GM20000 (cell line): ENCODE results near the gene IL6R.

Experiments used
- DNase-seq: peaks from one replicate; pipeline ENCODE4 v3.0.0; 2012; ENCODE audit warnings: low spot score
- TF ChIP-seq, protein P1 (sequence below): IDR thresholded peaks from 2 replicates; pipeline ENCODE4 v1.5.1; 2012; ENCODE audit warnings: mild to moderate bottlenecking, control low read depth; ENCODE audit errors: extremely low read depth, missing control alignments

IL6R gene

GRCh38 chr1:154512760-154513159, 107.6 kb downstream of the IL6R start:
- no peak for DNase-seq
- TF ChIP-seq, protein P1, sequence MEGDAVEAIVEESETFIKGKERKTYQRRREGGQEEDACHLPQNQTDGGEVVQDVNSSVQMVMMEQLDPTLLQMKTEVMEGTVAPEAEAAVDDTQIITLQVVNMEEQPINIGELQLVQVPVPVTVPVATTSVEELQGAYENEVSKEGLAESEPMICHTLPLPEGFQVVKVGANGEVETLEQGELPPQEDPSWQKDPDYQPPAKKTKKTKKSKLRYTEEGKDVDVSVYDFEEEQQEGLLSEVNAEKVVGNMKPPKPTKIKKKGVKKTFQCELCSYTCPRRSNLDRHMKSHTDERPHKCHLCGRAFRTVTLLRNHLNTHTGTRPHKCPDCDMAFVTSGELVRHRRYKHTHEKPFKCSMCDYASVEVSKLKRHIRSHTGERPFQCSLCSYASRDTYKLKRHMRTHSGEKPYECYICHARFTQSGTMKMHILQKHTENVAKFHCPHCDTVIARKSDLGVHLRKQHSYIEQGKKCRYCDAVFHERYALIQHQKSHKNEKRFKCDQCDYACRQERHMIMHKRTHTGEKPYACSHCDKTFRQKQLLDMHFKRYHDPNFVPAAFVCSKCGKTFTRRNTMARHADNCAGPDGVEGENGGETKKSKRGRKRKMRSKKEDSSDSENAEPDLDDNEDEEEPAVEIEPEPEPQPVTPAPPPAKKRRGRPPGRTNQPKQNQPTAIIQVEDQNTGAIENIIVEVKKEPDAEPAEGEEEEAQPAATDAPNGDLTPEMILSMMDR, result no peak

DNA sequence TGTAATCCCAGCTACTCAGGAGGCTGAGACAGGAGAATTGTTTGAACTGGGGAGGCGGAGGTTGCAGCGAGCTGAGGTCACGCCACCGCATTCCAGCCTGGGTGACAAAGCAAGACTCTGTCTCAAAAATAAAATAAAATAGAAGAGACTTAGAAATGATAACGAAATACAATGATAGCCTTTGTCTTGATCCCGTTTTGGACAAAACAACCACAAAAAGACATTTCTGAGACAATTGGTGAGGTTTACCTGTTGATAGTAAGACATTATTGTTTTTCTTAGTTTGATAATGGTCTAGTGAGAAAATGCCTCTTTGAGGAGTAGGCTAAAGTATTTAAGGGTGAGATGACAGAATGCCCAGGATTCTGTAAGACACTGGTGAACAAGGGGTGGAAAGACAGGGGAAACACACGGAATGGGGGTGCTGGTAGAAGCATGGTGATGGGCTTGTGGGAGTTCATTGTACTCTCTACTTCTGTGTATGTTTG, 109.0 kb downstream of the IL6R start:
- TF ChIP-seq, protein P1, result no peak
- DNase-seq, result no peak

- no peak for DNase-seq
- TF ChIP-seq, protein P1, result no peak
Observed at GRCh38 chr1:154517661-154518060, 112.5 kb downstream of the IL6R start.
